ENCODE data around the gene TNFRSF17. TPM values are rescaled to one million over a fixed set of nuclear protein-coding genes. Genes with fewer than 3 reads are reported as not detected.

The TNFRSF17 gene
- total RNA-seq, 2 donors from 2014 or later, result not detected

GRCh38 chr16:11985250-11985649, 20.2 kb downstream of the TNFRSF17 start:
- DNase-seq (ENCODE audit: low spot score) (no peak), ATAC-seq (ENCODE audit: insufficient number of reproducible peaks, low FRiP score, low read depth) (no peak)
- no peak for TF ChIP-seq CTCF (IDR thresholded peaks at IDR 0.05)
- no peak overlapping the region for H3K4me3 ChIP-seq
- no peaks in the 10 kb centered on the region for H3K9me3 ChIP-seq
- H3K36me3 ChIP-seq, result no peaks in the 10 kb centered on the region
- H3K27me3 ChIP-seq (replicated peaks; ENCODE audit: insufficient read depth), result no peaks in the 10 kb centered on the region
- H3K27ac ChIP-seq, result no peak overlapping the region
- H3K4me1 ChIP-seq (ENCODE audit: control insufficient read depth in 1 of 2, low read depth in 2 of 2), result peaks cover 0 to 13% of the 10 kb centered on the region in 2 donors

- H3K27ac ChIP-seq, result no peak overlapping the region
- no peaks in the 10 kb centered on the region for H3K9me3 ChIP-seq
- H3K36me3 ChIP-seq, result no peaks in the 10 kb centered on the region
- DNase-seq (ENCODE audit: low spot score) (no peak), ATAC-seq (ENCODE audit: insufficient number of reproducible peaks, low FRiP score, low read depth) (no peak)
- TF ChIP-seq CTCF (IDR thresholded peaks at IDR 0.05), result no peak
- no peaks in the 10 kb centered on the region for H3K27me3 ChIP-seq (replicated peaks; ENCODE audit: insufficient read depth)
- no peak overlapping the region for H3K4me3 ChIP-seq
- peaks cover 0 to 13% of the 10 kb centered on the region in 2 donors for H3K4me1 ChIP-seq (ENCODE audit: control insufficient read depth in 1 of 2, low read depth in 2 of 2)
Measured at GRCh38 chr16:11986521-11987057, 21.6 kb downstream of the TNFRSF17 start.

DNA sequence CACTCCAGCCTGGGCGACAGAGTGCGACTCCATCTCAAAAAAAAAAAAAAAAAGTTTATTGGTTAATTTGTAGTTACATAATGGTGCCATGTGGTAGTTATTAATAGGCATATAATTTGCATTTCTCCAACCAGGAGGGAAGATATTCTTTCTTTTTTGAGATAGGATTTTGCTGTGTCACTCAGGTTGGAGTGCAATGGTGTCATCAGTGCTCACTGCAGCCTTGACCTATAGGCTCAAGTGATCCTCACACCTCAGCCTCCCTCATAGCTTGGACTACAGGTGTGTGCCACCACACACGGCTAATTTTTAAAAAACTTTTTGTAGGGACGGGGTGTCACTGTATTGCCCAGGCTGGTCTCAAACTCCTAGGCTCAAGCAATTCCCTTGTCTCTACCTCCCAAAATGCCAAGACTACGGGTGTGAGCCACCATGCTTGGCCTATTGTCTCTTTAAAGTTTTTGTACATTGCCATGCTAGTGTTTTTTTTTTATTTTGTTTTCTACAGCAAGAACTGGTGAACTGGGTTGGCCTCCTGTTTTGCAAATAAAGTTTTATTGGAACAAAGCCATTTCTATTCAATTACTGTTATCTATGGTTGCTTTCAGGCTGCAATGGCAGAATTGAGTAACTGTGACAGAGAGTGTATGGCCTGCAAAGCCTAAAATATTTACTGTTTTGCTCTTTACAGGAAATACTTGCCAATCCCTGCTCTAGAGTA, 23.4 kb downstream of the TNFRSF17 start:
- no peak overlapping the region for H3K4me3 ChIP-seq
- no peaks in the 10 kb centered on the region for H3K9me3 ChIP-seq
- no peaks in the 10 kb centered on the region for H3K27me3 ChIP-seq (replicated peaks; ENCODE audit: insufficient read depth)
- H3K27ac ChIP-seq, result no peak overlapping the region
- no peak for TF ChIP-seq CTCF (IDR thresholded peaks at IDR 0.05)
- peaks cover 4 to 13% of the 10 kb centered on the region in 2 donors for H3K4me1 ChIP-seq (ENCODE audit: control insufficient read depth in 1 of 2, low read depth in 2 of 2)
- no peaks in the 10 kb centered on the region for H3K36me3 ChIP-seq
- no peak for ATAC-seq (ENCODE audit: insufficient number of reproducible peaks, low FRiP score, low read depth)
- no peak for DNase-seq (ENCODE audit: low spot score)

GRCh38 chr16:11990702-11991390, 25.8 kb downstream of the TNFRSF17 start:
- DNase-seq (ENCODE audit: low spot score), result no peak
- Histone ChIP-seq H3K9me3 (no peaks in the 10 kb centered on the region), H3K4me3 (no peak overlapping the region), H3K27ac (no peak overlapping the region), H3K36me3 (no peaks in the 10 kb centered on the region), H3K4me1 (ENCODE audit: control insufficient read depth in 1 of 2, low read depth in 2 of 2) (peaks cover 4 to 13% of the 10 kb centered on the region in 2 donors), H3K27me3 (replicated peaks; ENCODE audit: insufficient read depth) (no peaks in the 10 kb centered on the region)
- ATAC-seq (ENCODE audit: insufficient number of reproducible peaks, low FRiP score, low read depth), result no peak
- TF ChIP-seq CTCF (IDR thresholded peaks at IDR 0.05), result no peak

DNA sequence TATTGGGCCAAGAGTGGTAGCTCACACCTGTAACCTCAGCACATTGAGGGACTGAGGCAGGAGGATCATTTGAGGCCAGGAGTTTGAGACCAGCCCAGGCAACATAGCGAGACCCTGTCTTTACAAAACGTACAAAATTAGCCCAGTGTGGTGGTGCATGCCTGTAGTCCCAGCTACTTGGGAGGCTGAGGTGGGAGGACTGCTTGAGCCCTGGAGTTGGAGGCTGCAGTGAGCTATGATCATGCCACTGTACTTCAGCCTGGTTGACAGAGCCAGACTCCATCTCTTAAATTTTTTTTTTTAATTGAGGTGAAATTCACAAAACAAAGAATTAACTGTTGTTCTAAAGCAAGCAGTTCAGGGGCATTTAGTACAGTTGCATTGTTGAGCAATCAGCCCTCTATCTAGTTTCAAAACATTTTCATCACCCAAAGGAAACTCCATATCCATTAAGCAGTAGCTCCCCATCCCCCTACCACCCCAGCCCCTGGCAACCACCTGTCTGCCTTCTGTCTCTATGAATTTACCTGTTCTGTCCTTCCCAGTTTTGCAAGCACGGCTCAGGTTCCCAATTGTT, 27.1 kb downstream of the TNFRSF17 start:
- DNase-seq (ENCODE audit: low spot score) (no peak), ATAC-seq (ENCODE audit: insufficient number of reproducible peaks, low FRiP score, low read depth) (no peak)
- no peak overlapping the region for H3K4me3 ChIP-seq
- no peak for TF ChIP-seq CTCF (IDR thresholded peaks at IDR 0.05)
- H3K36me3 ChIP-seq, result no peaks in the 10 kb centered on the region
- H3K4me1 ChIP-seq (ENCODE audit: control insufficient read depth in 1 of 2, low read depth in 2 of 2), result peaks cover 4 to 12% of the 10 kb centered on the region in 2 donors
- H3K27me3 ChIP-seq (replicated peaks; ENCODE audit: insufficient read depth), result no peaks in the 10 kb centered on the region
- no peaks in the 10 kb centered on the region for H3K9me3 ChIP-seq
- no peak overlapping the region for H3K27ac ChIP-seq
